ENCODE measurements around the gene OSBPL5. TPM values are rescaled to one million over a fixed set of nuclear protein-coding genes. Genes with fewer than 3 reads are reported as not detected.
A peak's percentile ranks its signal among the peaks of the same experiment; 100 is the strongest.

OSBPL5 gene
- polyA plus RNA-seq, 2 of the 4 experiments (the other 2 are of a cell fraction), result 1.6 to 4.6 TPM

GRCh38 chr11:3089236-3090061, 75.7 kb downstream of the OSBPL5 start:
- Histone ChIP-seq H3K9me3 (no peaks in the 10 kb centered on the region), H3K4me3 (no peak overlapping the region), H3K27ac (no peak overlapping the region), H3K4me1 (no peaks in the 10 kb centered on the region), H3K4me2 (no peak overlapping the region)
- ChIA-PET POLR2A (interaction anchor here (1.1 kb wide), 1 partner anchor 161 kb away, joined by 3 read pairs; no protein-coding TSS in a partner anchor), CTCF (interaction anchor here (0.9 to 8.1 kb wide), 16 partner anchors 11 to 557 kb away, joined by 3 to 210 read pairs (median 10); partner anchors contain the start of gene PHLDA2)
- DNase-seq (ENCODE audit: low read depth in 1 of 2, low spot score in 1 of 2), result no peak
- 84% methylated on average over 25 of the region's 25 CpGs for WGBS (ENCODE audit: missing lambda C conversion rate)
- FAIRE-seq, result no peak
- no peak for ATAC-seq
- TF ChIP-seq KDM1A (IDR thresholded peaks at IDR 0.05; ENCODE audit: low read depth) (no peak), CBX8 (IDR thresholded peaks at IDR 0.05) (no peak), SREBF2 (IDR thresholded peaks at IDR 0.05) (no peak), NR3C1 (IDR thresholded peaks at IDR 0.05) (no peak), ELK1 (IDR thresholded peaks at IDR 0.05; ENCODE audit: low read depth, low read length) (no peak), PHF8 (IDR thresholded peaks at IDR 0.05; ENCODE audit: borderline replicate concordance, low read depth) (no peak)

GRCh38 chr11:3088806-3089205, 76.3 kb downstream of the OSBPL5 start:
- Histone ChIP-seq H3K9me3 (no peaks in the 10 kb centered on the region), H3K4me2 (no peak overlapping the region), H3K4me3 (no peak overlapping the region), H3K4me1 (no peaks in the 10 kb centered on the region), H3K27ac (no peak overlapping the region)
- POLR2A ChIA-PET, result no interaction called here
- FAIRE-seq (no peak), DNase-seq (ENCODE audit: low read depth in 1 of 2, low spot score in 1 of 2) (no peak), ATAC-seq (no peak)
- CTCF ChIA-PET, result interaction anchor here (1.0 to 8.1 kb wide), 6 partner anchors 10 to 158 kb away, joined by 3 to 210 read pairs (median 64); partner anchors contain the start of gene PHLDA2
- WGBS (ENCODE audit: missing lambda C conversion rate), result 88% methylated on average over 12 of the region's 14 CpGs
- TF ChIP-seq HOXB13 (CRISPR knock-in tag; IDR thresholded peaks at IDR 0.05; ENCODE audit: low read depth) (no peak), EP300 (IDR thresholded peaks at IDR 0.05) (no peak), MAX (IDR thresholded peaks at IDR 0.05) (no peak), CBX2 (IDR thresholded peaks at IDR 0.05; ENCODE audit: borderline replicate concordance, low read depth) (no peak), SMC3 (IDR thresholded peaks at IDR 0.05) (no peak), RNF2 (IDR thresholded peaks at IDR 0.05; ENCODE audit: borderline replicate concordance, low read depth) (no peak), ZSCAN20 (CRISPR knock-in tag; IDR thresholded peaks at IDR 0.05) (no peak), RCOR1 (IDR thresholded peaks at IDR 0.05; ENCODE audit: low read depth, low read length) (no peak)

GRCh38 chr11:3087821-3088800, 77.0 kb downstream of the OSBPL5 start:
- TF ChIP-seq CBX2 (IDR thresholded peaks at IDR 0.05; ENCODE audit: borderline replicate concordance, low read depth) (no peak), ESRRA (IDR thresholded peaks at IDR 0.05; ENCODE audit: borderline replicate concordance, low read length) (no peak), EHMT2 (IDR thresholded peaks at IDR 0.05; ENCODE audit: low read depth) (no peak), FOSB (CRISPR knock-in tag; IDR thresholded peaks at IDR 0.05) (no peak), TFCP2L1 (CRISPR knock-in tag; IDR thresholded peaks at IDR 0.05) (no peak), NPAS2 (CRISPR knock-in tag; IDR thresholded peaks at IDR 0.05; ENCODE audit: borderline replicate concordance) (no peak), MAX (IDR thresholded peaks at IDR 0.05) (no peak), RNF2 (IDR thresholded peaks at IDR 0.05; ENCODE audit: borderline replicate concordance, low read depth) (no peak), EHF (CRISPR knock-in tag; IDR thresholded peaks at IDR 0.05) (no peak), E2F6 (IDR thresholded peaks at IDR 0.05; ENCODE audit: borderline replicate concordance, low read depth) (no peak), JUNB (IDR thresholded peaks at IDR 0.05) (no peak), POLR2AphosphoS2 (conservative IDR thresholded peaks at IDR 0.05; ENCODE audit: low read length) (no peak), ZSCAN20 (CRISPR knock-in tag; IDR thresholded peaks at IDR 0.05) (no peak), HEYL (CRISPR knock-in tag; IDR thresholded peaks at IDR 0.05) (no peak), HMGXB4 (CRISPR knock-in tag; IDR thresholded peaks at IDR 0.05; ENCODE audit: borderline replicate concordance) (no peak), MAFK (IDR thresholded peaks at IDR 0.05; ENCODE audit: partially characterized antibody) (no peak)
- Histone ChIP-seq H3K4me3 (no peak overlapping the region), H3K4me1 (no peaks in the 10 kb centered on the region), H3K4me2 (no peak overlapping the region), H3K9me3 (no peaks in the 10 kb centered on the region), H3K27ac (peak overlapping the region in 1 of 2 experiments; percentile 15; a peak in 1 of 6 replicates)
- ChIA-PET POLR2A (no interaction called here), CTCF (interaction anchor here (0.6 to 8.1 kb wide), 6 partner anchors 9 to 52 kb away, joined by 3 to 210 read pairs (median 46); no protein-coding TSS in a partner anchor)
- DNase-seq (ENCODE audit: low read depth in 1 of 2, low spot score in 1 of 2), result no peak
- 0 out of 6 replicates have a peak, but pooled peaks of 1 of the 2 experiments have one; percentile 7 for ATAC-seq
- WGBS (ENCODE audit: missing lambda C conversion rate), result 85% methylated on average over 13 of the region's 24 CpGs
- FAIRE-seq, result no peak
